ENCODE data around the gene LRIG1.

LRIG1 gene

GRCh38 chr3:66365080-66365479 is 135.7 kb downstream of the LRIG1 start:
- H3K4me1 ChIP-seq (ENCODE audit: control insufficient read depth, insufficient read depth, low read length, poor library complexity, severe bottlenecking), result no peaks in the 10 kb centered on the region
- H3K36me3 ChIP-seq (ENCODE audit: control insufficient read depth, insufficient read depth, low read length), result no peaks in the 10 kb centered on the region
- no peak overlapping the region for H3K4me3 ChIP-seq (ENCODE audit: insufficient read depth, low read depth, low read length, poor library complexity, severe bottlenecking)
- no peaks in the 10 kb centered on the region for H3K27me3 ChIP-seq (replicated peaks; ENCODE audit: control insufficient read depth, insufficient read depth, low read length, poor library complexity, severe bottlenecking)
- H3K27ac ChIP-seq (ENCODE audit: insufficient read depth, low read length, poor library complexity, severe bottlenecking), result no peak overlapping the region
- H3K9me3 ChIP-seq (ENCODE audit: control insufficient read depth, low read length), result no peaks in the 10 kb centered on the region
- no peak for DNase-seq

- Histone ChIP-seq H3K27ac (ENCODE audit: insufficient read depth, low read length, poor library complexity, severe bottlenecking) (no peak overlapping the region), H3K36me3 (ENCODE audit: control insufficient read depth, insufficient read depth, low read length) (no peaks in the 10 kb centered on the region), H3K4me1 (ENCODE audit: control insufficient read depth, insufficient read depth, low read length, poor library complexity, severe bottlenecking) (no peaks in the 10 kb centered on the region), H3K4me3 (ENCODE audit: insufficient read depth, low read depth, low read length, poor library complexity, severe bottlenecking) (no peak overlapping the region), H3K9me3 (ENCODE audit: control insufficient read depth, low read length) (no peaks in the 10 kb centered on the region), H3K27me3 (replicated peaks; ENCODE audit: control insufficient read depth, insufficient read depth, low read length, poor library complexity, severe bottlenecking) (no peaks in the 10 kb centered on the region)
- no peak for DNase-seq
Observed at GRCh38 chr3:66363148-66363547, 137.7 kb downstream of the LRIG1 start.

GRCh38 chr3:66362541-66362941 is 138.3 kb downstream of the LRIG1 start:
- Histone ChIP-seq H3K36me3 (ENCODE audit: control insufficient read depth, insufficient read depth, low read length) (no peaks in the 10 kb centered on the region), H3K27me3 (replicated peaks; ENCODE audit: control insufficient read depth, insufficient read depth, low read length, poor library complexity, severe bottlenecking) (no peaks in the 10 kb centered on the region), H3K4me1 (ENCODE audit: control insufficient read depth, insufficient read depth, low read length, poor library complexity, severe bottlenecking) (no peaks in the 10 kb centered on the region), H3K27ac (ENCODE audit: insufficient read depth, low read length, poor library complexity, severe bottlenecking) (no peak overlapping the region), H3K4me3 (ENCODE audit: insufficient read depth, low read depth, low read length, poor library complexity, severe bottlenecking) (no peak overlapping the region), H3K9me3 (ENCODE audit: control insufficient read depth, low read length) (no peaks in the 10 kb centered on the region)
- DNase-seq, result no peak

- Histone ChIP-seq H3K27me3 (replicated peaks; ENCODE audit: control insufficient read depth, insufficient read depth, low read length, poor library complexity, severe bottlenecking) (no peaks in the 10 kb centered on the region), H3K36me3 (ENCODE audit: control insufficient read depth, insufficient read depth, low read length) (no peaks in the 10 kb centered on the region), H3K9me3 (ENCODE audit: control insufficient read depth, low read length) (no peaks in the 10 kb centered on the region), H3K4me1 (ENCODE audit: control insufficient read depth, insufficient read depth, low read length, poor library complexity, severe bottlenecking) (no peaks in the 10 kb centered on the region), H3K27ac (ENCODE audit: insufficient read depth, low read length, poor library complexity, severe bottlenecking) (no peak overlapping the region), H3K4me3 (ENCODE audit: insufficient read depth, low read depth, low read length, poor library complexity, severe bottlenecking) (no peak overlapping the region)
- DNase-seq, result no peak
Observed at GRCh38 chr3:66361356-66361755, 139.5 kb downstream of the LRIG1 start.

- H3K27ac ChIP-seq (ENCODE audit: insufficient read depth, low read length, poor library complexity, severe bottlenecking), result no peak overlapping the region
- no peak for DNase-seq
- H3K36me3 ChIP-seq (ENCODE audit: control insufficient read depth, insufficient read depth, low read length), result no peaks in the 10 kb centered on the region
- H3K27me3 ChIP-seq (replicated peaks; ENCODE audit: control insufficient read depth, insufficient read depth, low read length, poor library complexity, severe bottlenecking), result no peaks in the 10 kb centered on the region
- no peaks in the 10 kb centered on the region for H3K9me3 ChIP-seq (ENCODE audit: control insufficient read depth, low read length)
- H3K4me1 ChIP-seq (ENCODE audit: control insufficient read depth, insufficient read depth, low read length, poor library complexity, severe bottlenecking), result no peaks in the 10 kb centered on the region
- no peak overlapping the region for H3K4me3 ChIP-seq (ENCODE audit: insufficient read depth, low read depth, low read length, poor library complexity, severe bottlenecking)
Observed at GRCh38 chr3:66355997-66356396, 144.8 kb downstream of the LRIG1 start.

GRCh38 chr3:66355394-66355793 is 145.4 kb downstream of the LRIG1 start:
- no peaks in the 10 kb centered on the region for H3K9me3 ChIP-seq (ENCODE audit: control insufficient read depth, low read length)
- no peaks in the 10 kb centered on the region for H3K36me3 ChIP-seq (ENCODE audit: control insufficient read depth, insufficient read depth, low read length)
- no peak for DNase-seq
- H3K4me1 ChIP-seq (ENCODE audit: control insufficient read depth, insufficient read depth, low read length, poor library complexity, severe bottlenecking), result no peaks in the 10 kb centered on the region
- no peak overlapping the region for H3K27ac ChIP-seq (ENCODE audit: insufficient read depth, low read length, poor library complexity, severe bottlenecking)
- H3K4me3 ChIP-seq (ENCODE audit: insufficient read depth, low read depth, low read length, poor library complexity, severe bottlenecking), result no peak overlapping the region
- no peaks in the 10 kb centered on the region for H3K27me3 ChIP-seq (replicated peaks; ENCODE audit: control insufficient read depth, insufficient read depth, low read length, poor library complexity, severe bottlenecking)

DNA sequence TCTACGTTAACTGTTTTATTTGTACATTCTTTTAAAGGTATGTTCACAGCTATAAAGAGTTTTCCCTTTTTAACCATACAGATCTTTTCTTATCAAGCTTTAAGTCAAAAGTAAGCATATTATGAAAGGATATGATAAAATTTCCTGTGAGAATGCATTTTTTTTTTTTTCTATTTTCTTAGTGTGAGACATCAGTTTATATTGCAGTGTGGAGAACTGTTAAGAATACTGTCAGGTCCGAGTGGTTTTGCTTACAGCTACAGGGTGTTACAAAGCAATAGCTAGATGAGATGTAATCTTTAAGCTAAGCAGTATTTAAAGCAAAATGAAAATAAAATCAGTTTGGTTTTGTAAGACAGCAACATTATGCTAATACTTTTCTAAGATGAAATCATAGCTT is 146.8 kb downstream of the LRIG1 start:
- no peaks in the 10 kb centered on the region for H3K9me3 ChIP-seq (ENCODE audit: control insufficient read depth, low read length)
- no peak overlapping the region for H3K4me3 ChIP-seq (ENCODE audit: insufficient read depth, low read depth, low read length, poor library complexity, severe bottlenecking)
- no peaks in the 10 kb centered on the region for H3K27me3 ChIP-seq (replicated peaks; ENCODE audit: control insufficient read depth, insufficient read depth, low read length, poor library complexity, severe bottlenecking)
- H3K4me1 ChIP-seq (ENCODE audit: control insufficient read depth, insufficient read depth, low read length, poor library complexity, severe bottlenecking), result no peaks in the 10 kb centered on the region
- H3K36me3 ChIP-seq (ENCODE audit: control insufficient read depth, insufficient read depth, low read length), result no peaks in the 10 kb centered on the region
- no peak overlapping the region for H3K27ac ChIP-seq (ENCODE audit: insufficient read depth, low read length, poor library complexity, severe bottlenecking)
- no peak for DNase-seq

GRCh38 chr3:66353530-66353929 is 147.3 kb downstream of the LRIG1 start:
- Histone ChIP-seq H3K36me3 (ENCODE audit: control insufficient read depth, insufficient read depth, low read length) (no peaks in the 10 kb centered on the region), H3K4me1 (ENCODE audit: control insufficient read depth, insufficient read depth, low read length, poor library complexity, severe bottlenecking) (no peaks in the 10 kb centered on the region), H3K27ac (ENCODE audit: insufficient read depth, low read length, poor library complexity, severe bottlenecking) (no peak overlapping the region), H3K9me3 (ENCODE audit: control insufficient read depth, low read length) (no peaks in the 10 kb centered on the region), H3K4me3 (ENCODE audit: insufficient read depth, low read depth, low read length, poor library complexity, severe bottlenecking) (no peak overlapping the region), H3K27me3 (replicated peaks; ENCODE audit: control insufficient read depth, insufficient read depth, low read length, poor library complexity, severe bottlenecking) (no peaks in the 10 kb centered on the region)
- no peak for DNase-seq

GRCh38 chr3:66353039-66353438 is 147.8 kb downstream of the LRIG1 start:
- Histone ChIP-seq H3K27ac (ENCODE audit: insufficient read depth, low read length, poor library complexity, severe bottlenecking) (no peak overlapping the region), H3K4me1 (ENCODE audit: control insufficient read depth, insufficient read depth, low read length, poor library complexity, severe bottlenecking) (no peaks in the 10 kb centered on the region), H3K4me3 (ENCODE audit: insufficient read depth, low read depth, low read length, poor library complexity, severe bottlenecking) (no peak overlapping the region), H3K27me3 (replicated peaks; ENCODE audit: control insufficient read depth, insufficient read depth, low read length, poor library complexity, severe bottlenecking) (no peaks in the 10 kb centered on the region), H3K9me3 (ENCODE audit: control insufficient read depth, low read length) (no peaks in the 10 kb centered on the region), H3K36me3 (ENCODE audit: control insufficient read depth, insufficient read depth, low read length) (no peaks in the 10 kb centered on the region)
- no peak for DNase-seq

GRCh38 chr3:66350601-66351000 is 150.2 kb downstream of the LRIG1 start:
- H3K9me3 ChIP-seq (ENCODE audit: control insufficient read depth, low read length), result no peaks in the 10 kb centered on the region
- H3K36me3 ChIP-seq (ENCODE audit: control insufficient read depth, insufficient read depth, low read length), result no peaks in the 10 kb centered on the region
- no peak overlapping the region for H3K27ac ChIP-seq (ENCODE audit: insufficient read depth, low read length, poor library complexity, severe bottlenecking)
- no peak for DNase-seq
- H3K4me1 ChIP-seq (ENCODE audit: control insufficient read depth, insufficient read depth, low read length, poor library complexity, severe bottlenecking), result no peaks in the 10 kb centered on the region
- no peak overlapping the region for H3K4me3 ChIP-seq (ENCODE audit: insufficient read depth, low read depth, low read length, poor library complexity, severe bottlenecking)
- no peaks in the 10 kb centered on the region for H3K27me3 ChIP-seq (replicated peaks; ENCODE audit: control insufficient read depth, insufficient read depth, low read length, poor library complexity, severe bottlenecking)

- no peaks in the 10 kb centered on the region for H3K36me3 ChIP-seq (ENCODE audit: control insufficient read depth, insufficient read depth, low read length)
Observed at GRCh38 chr3:66348704-66349103, 152.1 kb downstream of the LRIG1 start.

More at GRCh38 chr3:66348704-66349103, 152.1 kb downstream of the LRIG1 start:
- H3K27me3 ChIP-seq (replicated peaks; ENCODE audit: control insufficient read depth, insufficient read depth, low read length, poor library complexity, severe bottlenecking), result no peaks in the 10 kb centered on the region
- no peak overlapping the region for H3K27ac ChIP-seq (ENCODE audit: insufficient read depth, low read length, poor library complexity, severe bottlenecking)
- H3K4me3 ChIP-seq (ENCODE audit: insufficient read depth, low read depth, low read length, poor library complexity, severe bottlenecking), result no peak overlapping the region
- DNase-seq, result no peak
- no peaks in the 10 kb centered on the region for H3K4me1 ChIP-seq (ENCODE audit: control insufficient read depth, insufficient read depth, low read length, poor library complexity, severe bottlenecking)
- no peaks in the 10 kb centered on the region for H3K9me3 ChIP-seq (ENCODE audit: control insufficient read depth, low read length)
